Measurements from ENCODE around the gene AKT1S1. TPM values are rescaled to one million over a fixed set of nuclear protein-coding genes. Genes with fewer than 3 reads are reported as not detected.
A peak's percentile ranks its signal among the peaks of the same experiment; 100 is the strongest.

Gene AKT1S1
- total RNA-seq, 1 experiment from 2014 or later = 64.6 TPM

DNA sequence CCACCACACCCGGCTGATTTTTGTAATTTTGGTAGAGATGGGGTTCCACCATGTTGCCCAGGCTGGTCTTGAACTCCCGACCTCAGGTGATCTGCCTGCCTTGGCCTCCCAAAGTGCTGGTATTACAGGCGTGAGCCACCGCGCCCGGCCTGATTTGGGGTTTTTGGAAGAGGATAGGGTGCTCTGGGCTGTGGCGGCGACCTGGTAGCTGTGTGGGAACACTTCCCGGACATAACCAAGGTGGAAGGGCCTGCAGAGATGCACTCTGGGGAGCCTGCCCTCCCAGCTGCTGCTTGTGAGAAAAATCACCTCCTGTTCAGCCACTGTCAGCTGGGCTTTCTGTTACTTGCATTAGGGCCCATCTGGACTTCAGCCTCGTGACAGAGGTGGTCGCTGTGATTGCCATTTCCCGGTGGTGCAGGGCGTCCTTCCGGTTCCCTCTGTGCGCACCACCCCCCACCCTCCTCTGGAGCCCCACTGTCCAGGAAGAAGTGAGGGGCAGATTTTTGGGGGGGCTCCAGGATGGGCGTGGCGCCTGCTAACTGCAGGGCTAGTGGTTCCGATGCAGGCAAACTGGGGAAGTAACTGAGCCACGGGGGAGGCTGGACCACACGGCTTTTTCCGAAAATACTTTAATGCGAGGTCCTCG is 12.0 kb upstream of the AKT1S1 start:
- peaks cover 53% of the 10 kb centered on the region for H3K36me3 Mint-ChIP-seq (ENCODE audit: insufficient read depth, unreplicated experiment)
- ChIA-PET POLR2A (interaction anchor here (1.6 kb wide), 1 partner anchor 20 kb away, joined by 7 read pairs; no protein-coding TSS in a partner anchor), CTCF (no interaction called here)

DNA sequence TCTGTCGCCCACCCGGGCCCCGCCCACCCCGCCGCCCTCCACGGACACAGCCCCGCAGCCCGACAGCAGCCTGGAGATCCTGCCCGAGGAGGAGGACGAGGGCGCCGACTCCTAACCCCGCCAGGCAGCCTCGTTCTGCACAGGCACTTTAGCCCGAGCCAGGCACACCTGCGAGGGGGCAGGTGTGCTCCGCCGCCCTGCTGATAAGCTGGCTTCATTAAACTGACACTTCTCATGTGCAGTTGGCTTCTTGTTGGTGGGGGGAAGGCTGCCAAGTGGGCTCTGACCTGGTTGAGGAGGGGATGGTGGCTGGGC is 11.3 kb upstream of the AKT1S1 start:
- POLR2A ChIA-PET = no interaction called here

More for the DNA sequence above, 12.0 kb upstream of the AKT1S1 start:
- DNase-seq = peak in 1 of 2 experiments; percentile 30
- TF ChIP-seq, protein P1, sequence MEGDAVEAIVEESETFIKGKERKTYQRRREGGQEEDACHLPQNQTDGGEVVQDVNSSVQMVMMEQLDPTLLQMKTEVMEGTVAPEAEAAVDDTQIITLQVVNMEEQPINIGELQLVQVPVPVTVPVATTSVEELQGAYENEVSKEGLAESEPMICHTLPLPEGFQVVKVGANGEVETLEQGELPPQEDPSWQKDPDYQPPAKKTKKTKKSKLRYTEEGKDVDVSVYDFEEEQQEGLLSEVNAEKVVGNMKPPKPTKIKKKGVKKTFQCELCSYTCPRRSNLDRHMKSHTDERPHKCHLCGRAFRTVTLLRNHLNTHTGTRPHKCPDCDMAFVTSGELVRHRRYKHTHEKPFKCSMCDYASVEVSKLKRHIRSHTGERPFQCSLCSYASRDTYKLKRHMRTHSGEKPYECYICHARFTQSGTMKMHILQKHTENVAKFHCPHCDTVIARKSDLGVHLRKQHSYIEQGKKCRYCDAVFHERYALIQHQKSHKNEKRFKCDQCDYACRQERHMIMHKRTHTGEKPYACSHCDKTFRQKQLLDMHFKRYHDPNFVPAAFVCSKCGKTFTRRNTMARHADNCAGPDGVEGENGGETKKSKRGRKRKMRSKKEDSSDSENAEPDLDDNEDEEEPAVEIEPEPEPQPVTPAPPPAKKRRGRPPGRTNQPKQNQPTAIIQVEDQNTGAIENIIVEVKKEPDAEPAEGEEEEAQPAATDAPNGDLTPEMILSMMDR (IDR thresholded peaks at IDR 0.05; ENCODE audit: insufficient read depth in 1 of 2, low read depth in 1 of 2, low read length in 1 of 2, severe bottlenecking in 1 of 2, unreplicated experiment in 1 of 2) = no peak
- Mint-ChIP-seq H3K27ac (ENCODE audit: unreplicated experiment) (peak overlapping the region; percentile 85), H3K4me1 (ENCODE audit: low read depth, unreplicated experiment) (no peaks in the 10 kb centered on the region), H3K4me3 (ENCODE audit: unreplicated experiment) (peak overlapping the region; percentile 89), H3K27me3 (ENCODE audit: insufficient read depth, unreplicated experiment) (peaks cover 3% of the 10 kb centered on the region), H3K9me3 (ENCODE audit: unreplicated experiment) (no peaks in the 10 kb centered on the region)
- Histone ChIP-seq H3K4me1 (peaks cover 12% of the 10 kb centered on the region), H3K36me3 (ENCODE audit: control insufficient read depth, insufficient read depth, low read length) (no peaks in the 10 kb centered on the region), H3K4me3 (ENCODE audit: low read depth, low read length) (peak overlapping the region; percentile 86; the same call in 1 of the 2 replicates), H3K9me3 (no peaks in the 10 kb centered on the region), H3K27me3 (replicated peaks; ENCODE audit: control insufficient read depth, insufficient read depth, low read length) (no peaks in the 10 kb centered on the region)
- no TSS peak for BruUV-seq (replicated peaks)
- intact Hi-C loops (cut with micrococcal nuclease; ENCODE audit: unreplicated experiment) = no loop called here

DNA sequence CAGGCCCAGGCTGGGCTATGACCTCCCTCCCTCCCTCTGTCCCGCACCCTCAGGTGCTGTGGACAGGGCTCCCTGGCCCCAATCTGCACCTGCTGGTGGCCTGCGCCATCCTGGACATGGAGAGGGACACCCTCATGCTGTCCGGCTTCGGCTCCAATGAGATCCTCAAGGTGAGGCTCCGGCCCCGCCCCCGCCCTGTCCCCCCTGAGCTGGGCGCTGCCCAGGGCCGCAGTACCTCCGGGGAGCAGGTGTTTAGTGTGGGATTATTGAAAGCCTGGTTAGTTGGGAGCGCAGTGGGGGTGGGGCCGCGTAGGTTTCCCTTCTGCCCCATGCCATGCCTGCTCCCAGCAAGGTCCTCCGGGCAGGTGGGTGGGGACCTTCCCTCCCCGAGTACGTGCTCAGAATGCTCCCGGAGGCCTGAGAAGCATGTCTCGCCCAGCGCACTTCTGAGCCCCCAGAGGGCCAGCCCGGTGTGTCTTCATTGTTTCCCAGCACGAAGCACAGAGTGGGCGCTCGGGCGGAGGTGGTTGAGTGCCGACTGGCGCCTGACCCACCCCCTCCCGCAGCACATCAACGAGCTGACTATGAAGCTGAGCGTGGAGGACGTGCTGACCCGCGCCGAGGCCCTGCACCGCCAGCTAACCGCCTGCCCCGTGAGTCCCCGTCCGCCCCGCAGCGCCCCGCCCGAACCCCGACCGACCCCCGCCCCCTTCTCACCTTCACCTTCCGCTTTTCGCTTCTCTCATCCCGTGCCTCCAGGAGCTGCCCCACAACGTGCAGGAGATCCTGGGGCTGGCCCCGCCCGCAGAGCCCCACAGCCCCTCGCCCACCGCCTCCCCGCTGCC is 10.7 kb upstream of the AKT1S1 start:
- Mint-ChIP-seq H3K36me3 (ENCODE audit: insufficient read depth, unreplicated experiment) (peaks cover 53% of the 10 kb centered on the region), H3K27me3 (ENCODE audit: insufficient read depth, unreplicated experiment) (peaks cover 2% of the 10 kb centered on the region), H3K9me3 (ENCODE audit: unreplicated experiment) (no peaks in the 10 kb centered on the region), H3K27ac (ENCODE audit: unreplicated experiment) (no peak overlapping the region), H3K4me3 (ENCODE audit: unreplicated experiment) (no peak overlapping the region), H3K4me1 (ENCODE audit: low read depth, unreplicated experiment) (no peaks in the 10 kb centered on the region)
- DNase-seq = peak in 1 of 2 experiments; percentile 37
- peaks cover 12% of the 10 kb centered on the region for H3K4me1 ChIP-seq
- TF ChIP-seq, protein P1 (IDR thresholded peaks at IDR 0.05; ENCODE audit: insufficient read depth in 1 of 2, low read depth in 1 of 2, low read length in 1 of 2, severe bottlenecking in 1 of 2, unreplicated experiment in 1 of 2) = no peak
- intact Hi-C loops (cut with micrococcal nuclease; ENCODE audit: unreplicated experiment) = no loop called here
- no TSS peak for BruUV-seq (replicated peaks)
- no peak overlapping the region for H3K4me3 ChIP-seq (ENCODE audit: low read depth, low read length)
- no peaks in the 10 kb centered on the region for H3K27me3 ChIP-seq (replicated peaks; ENCODE audit: control insufficient read depth, insufficient read depth, low read length)
- ChIA-PET POLR2A (no interaction called here), CTCF (no interaction called here)
- H3K36me3 ChIP-seq (ENCODE audit: control insufficient read depth, insufficient read depth, low read length) = peaks cover 2% of the 10 kb centered on the region; the same call in 1 of the 2 replicates
- H3K9me3 ChIP-seq = 0 out of 2 replicates have a peak, but pooled peaks cover 2% of the 10 kb centered on the region

More for the DNA sequence above, 11.3 kb upstream of the AKT1S1 start:
- no TSS peak for BruUV-seq (replicated peaks)
- H3K9me3 ChIP-seq = no peaks in the 10 kb centered on the region
- DNase-seq = peak in 1 of 2 experiments; percentile 27
- Mint-ChIP-seq H3K4me1 (ENCODE audit: low read depth, unreplicated experiment) (no peaks in the 10 kb centered on the region), H3K36me3 (ENCODE audit: insufficient read depth, unreplicated experiment) (peaks cover 53% of the 10 kb centered on the region), H3K27ac (ENCODE audit: unreplicated experiment) (no peak overlapping the region), H3K27me3 (ENCODE audit: insufficient read depth, unreplicated experiment) (peaks cover 3% of the 10 kb centered on the region), H3K9me3 (ENCODE audit: unreplicated experiment) (no peaks in the 10 kb centered on the region), H3K4me3 (ENCODE audit: unreplicated experiment) (peak overlapping the region; percentile 89)
- no peaks in the 10 kb centered on the region; the same call in 1 of the 2 replicates for H3K36me3 ChIP-seq (ENCODE audit: control insufficient read depth, insufficient read depth, low read length)
- H3K27me3 ChIP-seq (replicated peaks; ENCODE audit: control insufficient read depth, insufficient read depth, low read length) = no peaks in the 10 kb centered on the region
- CTCF ChIA-PET = no interaction called here
- intact Hi-C loops (cut with micrococcal nuclease; ENCODE audit: unreplicated experiment) = no loop called here
- H3K4me1 ChIP-seq = peaks cover 12% of the 10 kb centered on the region
- TF ChIP-seq, protein P1 (IDR thresholded peaks at IDR 0.05; ENCODE audit: insufficient read depth in 1 of 2, low read depth in 1 of 2, low read length in 1 of 2, severe bottlenecking in 1 of 2, unreplicated experiment in 1 of 2) = no peak
- H3K4me3 ChIP-seq (ENCODE audit: low read depth, low read length) = no peak overlapping the region
